Measurements from ENCODE around the gene ST3GAL2. TPM values are rescaled to one million over a fixed set of nuclear protein-coding genes. Genes with fewer than 3 reads are reported as not detected.

Gene ST3GAL2
- total and polyA plus RNA-seq, 2 donors (not counting 3 experiments of a cell fraction or from before 2014, with no cell fraction given): 23.0 to 50.4 TPM

DNA sequence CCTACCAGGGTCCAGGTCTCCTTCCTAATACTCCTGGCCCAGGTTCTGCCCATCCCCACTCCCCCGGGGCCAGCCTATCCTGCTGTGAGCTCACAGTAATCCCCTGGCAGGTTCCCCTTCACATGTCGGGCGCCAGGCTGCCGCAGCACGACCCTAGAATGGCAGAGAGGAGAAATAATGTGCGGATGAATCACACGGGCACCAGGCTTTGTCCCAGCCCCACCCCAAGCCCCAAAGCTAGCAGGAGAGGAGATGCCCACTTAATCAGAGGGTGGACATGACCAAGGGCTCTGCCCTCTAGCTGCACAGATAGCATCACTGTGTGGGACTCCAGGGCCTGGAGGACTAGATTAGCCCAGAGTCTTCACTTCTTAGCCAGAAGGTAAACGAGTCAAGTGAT is 39.5 kb downstream of the ST3GAL2 start:
- H3K9ac ChIP-seq (replicated peaks; ENCODE audit: extremely low read depth, insufficient read depth, low read length): no peak overlapping the region
- no peaks in the 10 kb centered on the region for H3K27me3 ChIP-seq (ENCODE audit: control insufficient read depth in 2 of 2, insufficient read depth in 2 of 2, low read length in 2 of 2)
- no peaks in the 10 kb centered on the region for H3K9me1 ChIP-seq (replicated peaks; ENCODE audit: control insufficient read depth, extremely low read depth, insufficient read depth, low read length)
- dilution Hi-C loops (cut with MboI; ENCODE audit: extremely low pct_ligation_motif_present, low sequenced_read_pairs) (no loop called here), intact Hi-C loops (cut with micrococcal nuclease) (no loop called here)
- peaks cover 5% of the 10 kb centered on the region for H3K4me1 ChIP-seq (ENCODE audit: control insufficient read depth, extremely low read depth, insufficient read depth, low read length)
- no TSS peak for BruUV-seq (replicated peaks)
- peaks cover 13% of the 10 kb centered on the region for H3K79me2 ChIP-seq (ENCODE audit: control insufficient read depth, insufficient read depth, low read length)
- no peak overlapping the region for H3K4me3 ChIP-seq (replicated peaks in 1 of 3; ENCODE audit: insufficient read depth in 1 of 3, low read depth in 1 of 3, low read length in 3 of 3)
- POLR2A ChIA-PET: no interaction called here
- DNase-seq (ENCODE audit: low read depth, low spot score) (no peak), FAIRE-seq (no peak)
- CTCF ChIA-PET: interaction anchor here (0.6 to 1.5 kb wide), 3 partner anchors 11 to 71 kb away, joined by 3 to 4 read pairs (median 3); no protein-coding TSS in a partner anchor
- no peaks in the 10 kb centered on the region for H3K9me3 ChIP-seq (replicated peaks; ENCODE audit: control insufficient read depth, insufficient read depth, low read length)
- no peak overlapping the region for H2AFZ ChIP-seq (ENCODE audit: low read depth, low read length)
- peaks cover 3 to 28% of the 10 kb centered on the region in 2 experiments for H3K36me3 ChIP-seq (ENCODE audit: control insufficient read depth in 2 of 2, extremely low read depth in 1 of 2, insufficient read depth in 2 of 2, low read length in 2 of 2)
- no peak for TF ChIP-seq MYC (IDR thresholded peaks at IDR 0.05; ENCODE audit: low read depth, low read length)
- TF ChIP-seq POLR2A (IDR thresholded peaks at IDR 0.05; ENCODE audit: low read depth, low read length): no peak
- TF ChIP-seq JUN (IDR thresholded peaks at IDR 0.05; ENCODE audit: borderline replicate concordance, insufficient read depth, insufficient read length, low read depth): no peak
- TF ChIP-seq CTCF (IDR thresholded peaks at IDR 0.05; ENCODE audit: extremely low read depth in 1 of 2, insufficient read depth in 1 of 2, low read depth in 1 of 2, low read length in 2 of 2): no peak
- no peak for TF ChIP-seq POLR2AphosphoS5 (IDR thresholded peaks at IDR 0.05; ENCODE audit: insufficient read depth, low read depth, low read length)
- no peak for TF ChIP-seq FOS (IDR thresholded peaks at IDR 0.05; ENCODE audit: borderline replicate concordance, insufficient read depth, low read length)
- no peak for TF ChIP-seq EZH2 (IDR thresholded peaks at IDR 0.05; ENCODE audit: borderline replicate concordance, low read depth, low read length, severe bottlenecking)
- TF ChIP-seq, protein P1, sequence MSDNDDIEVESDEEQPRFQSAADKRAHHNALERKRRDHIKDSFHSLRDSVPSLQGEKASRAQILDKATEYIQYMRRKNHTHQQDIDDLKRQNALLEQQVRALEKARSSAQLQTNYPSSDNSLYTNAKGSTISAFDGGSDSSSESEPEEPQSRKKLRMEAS (IDR thresholded peaks at IDR 0.05; ENCODE audit: insufficient read depth, insufficient read length): no peak
- no peak for TF ChIP-seq GATA2 (IDR thresholded peaks at IDR 0.05; ENCODE audit: insufficient read depth, insufficient read length, low read depth, low read length)
- no peak overlapping the region for H3K4me2 ChIP-seq (ENCODE audit: insufficient read depth, low read length)
- H4K20me1 ChIP-seq (replicated peaks; ENCODE audit: control insufficient read depth, extremely low read depth, insufficient read depth, low read length): no peaks in the 10 kb centered on the region
- H3K27ac ChIP-seq (ENCODE audit: insufficient read depth, low read depth, low read length): no peak overlapping the region

All from endothelial cell of umbilical vein (primary cell).